Measurements from ENCODE around the gene SHISA9.

DNA sequence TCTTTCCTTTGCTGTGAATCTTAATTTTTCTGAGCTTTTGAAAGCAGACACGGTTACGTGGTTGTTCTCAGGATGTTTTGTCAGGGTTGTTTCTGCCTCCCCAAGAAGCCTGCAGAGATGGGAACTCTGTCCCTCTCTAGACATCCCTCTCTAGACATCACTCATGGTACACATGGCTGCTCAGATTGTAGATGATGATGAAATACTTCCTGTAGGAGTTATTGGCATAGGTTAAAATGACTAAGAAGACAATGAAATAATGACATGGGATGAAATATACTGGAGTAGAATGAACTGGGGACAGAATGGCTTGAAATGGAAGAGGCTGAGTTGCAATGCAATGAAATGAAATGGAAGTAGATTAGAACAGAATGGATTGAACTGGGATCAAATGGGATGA, 253.4 kb downstream of the SHISA9 start:
- TF ChIP-seq, protein P1, sequence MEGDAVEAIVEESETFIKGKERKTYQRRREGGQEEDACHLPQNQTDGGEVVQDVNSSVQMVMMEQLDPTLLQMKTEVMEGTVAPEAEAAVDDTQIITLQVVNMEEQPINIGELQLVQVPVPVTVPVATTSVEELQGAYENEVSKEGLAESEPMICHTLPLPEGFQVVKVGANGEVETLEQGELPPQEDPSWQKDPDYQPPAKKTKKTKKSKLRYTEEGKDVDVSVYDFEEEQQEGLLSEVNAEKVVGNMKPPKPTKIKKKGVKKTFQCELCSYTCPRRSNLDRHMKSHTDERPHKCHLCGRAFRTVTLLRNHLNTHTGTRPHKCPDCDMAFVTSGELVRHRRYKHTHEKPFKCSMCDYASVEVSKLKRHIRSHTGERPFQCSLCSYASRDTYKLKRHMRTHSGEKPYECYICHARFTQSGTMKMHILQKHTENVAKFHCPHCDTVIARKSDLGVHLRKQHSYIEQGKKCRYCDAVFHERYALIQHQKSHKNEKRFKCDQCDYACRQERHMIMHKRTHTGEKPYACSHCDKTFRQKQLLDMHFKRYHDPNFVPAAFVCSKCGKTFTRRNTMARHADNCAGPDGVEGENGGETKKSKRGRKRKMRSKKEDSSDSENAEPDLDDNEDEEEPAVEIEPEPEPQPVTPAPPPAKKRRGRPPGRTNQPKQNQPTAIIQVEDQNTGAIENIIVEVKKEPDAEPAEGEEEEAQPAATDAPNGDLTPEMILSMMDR (IDR thresholded peaks at IDR 0.05; ENCODE audit: low read depth, low read length) = no peak
- TF ChIP-seq POLR2A (IDR thresholded peaks at IDR 0.05; ENCODE audit: extremely low read depth, insufficient read length) = no peak

All from NB4 (cell line).